K562 (cell line): ENCODE data around the gene PPP1R3C. TPM values are rescaled to one million over a fixed set of nuclear protein-coding genes. Genes with fewer than 3 reads are reported as not detected.

Experiments used
- CCAR2 ChIP-seq: fragments of 200-400 bp; formaldehyde crosslinking; IDR thresholded peaks from 2 replicates; pipeline ENCODE4 v1.6.1; 2017; ENCODE audit warnings: mild to moderate bottlenecking, low read depth, low read length
- E4F1 ChIP-seq: fragments of 250-450 bp; sonication (Bioruptor Pico); IDR thresholded peaks from 2 replicates; pipeline ENCODE4 v1.5.0; 2021; ENCODE audit warnings: mild to moderate bottlenecking, borderline replicate concordance
- FOXA1 ChIP-seq: fragments of 450-650 bp; IDR thresholded peaks from 2 replicates; pipeline ENCODE4 v1.6.1; 2016; ENCODE audit warnings: mild to moderate bottlenecking, borderline replicate concordance
- HMGN3 ChIP-seq: IDR thresholded peaks from 2 replicates; pipeline ENCODE4 v1.6.1; 2011; ENCODE audit warnings: borderline replicate concordance, low read depth, mild to moderate bottlenecking, mixed read lengths, low read length; ENCODE audit not compliant: insufficient read length; ENCODE audit errors: extremely low read depth
- HNRNPH1 ChIP-seq: fragments of 200-400 bp; formaldehyde crosslinking; optimal IDR thresholded peaks from 2 replicates; pipeline ENCODE3; 2017; ENCODE audit warnings: low read depth, mild to moderate bottlenecking, low read length, moderate library complexity
- HNRNPL ChIP-seq: fragments of 200-400 bp; formaldehyde crosslinking; IDR thresholded peaks from 2 replicates; pipeline ENCODE4 v1.6.1; 2017; ENCODE audit warnings: low read depth, mild to moderate bottlenecking, low read length
- KAT8 ChIP-seq: fragments of 450-650 bp; IDR thresholded peaks from 2 replicates; pipeline ENCODE4 v1.6.1; 2016; ENCODE audit warnings: low read depth, mild to moderate bottlenecking
- MAX ChIP-seq: sonication (generic); formaldehyde crosslinking; IDR thresholded peaks from 2 replicates; pipeline ENCODE4 v1.9.0; 2022; ENCODE audit warnings: mild to moderate bottlenecking, missing genetic modification reagents
- MECOM ChIP-seq: fragments of 250-450 bp; sonication (Bioruptor Pico); IDR thresholded peaks from 2 replicates; pipeline ENCODE4 v1.8.0; 2022; ENCODE audit warnings: inconsistent platforms
- MLLT1 ChIP-seq, 2 experiments: fragments of 450-650 bp; IDR thresholded peaks; 2 replicates each; pipeline ENCODE4 v1.6.1; 2016
- PBX2 ChIP-seq, 2 experiments: IDR thresholded peaks in 1 of 2; conservative IDR thresholded peaks in 1 of 2; 2 replicates each; pipeline ENCODE4 v1.6.1; 2016; ENCODE audit warnings: low read depth in 2 of 2, mild to moderate bottlenecking in 1 of 2, missing compliant biosample characterization in 1 of 2, missing genetic modification characterization in 1 of 2, moderate library complexity in 1 of 2
- POLR3A ChIP-seq: IDR thresholded peaks from 2 replicates; pipeline ENCODE4 v1.6.1; 2011; ENCODE audit warnings: borderline replicate concordance, mild to moderate bottlenecking, moderate library complexity; ENCODE audit not compliant: insufficient read length, insufficient read depth; ENCODE audit errors: extremely low read depth
- RBM22 ChIP-seq: fragments of 200-400 bp; formaldehyde crosslinking; IDR thresholded peaks from 2 replicates; pipeline ENCODE4 v1.6.1; 2018; ENCODE audit warnings: low read length, low read depth; ENCODE audit not compliant: poor library complexity, severe bottlenecking
- TAF15 ChIP-seq: fragments of 200-400 bp; formaldehyde crosslinking; IDR thresholded peaks from 2 replicates; pipeline ENCODE4 v1.6.1; 2017; ENCODE audit warnings: mild to moderate bottlenecking, low read depth, low read length, moderate library complexity
- TAF7 ChIP-seq: fragments of 450-650 bp; IDR thresholded peaks from 2 replicates; pipeline ENCODE4 v1.6.1; 2016; ENCODE audit warnings: missing genetic modification characterization, missing compliant biosample characterization
- THRB ChIP-seq: fragments of 450-650 bp; formaldehyde crosslinking; conservative IDR thresholded peaks from 2 replicates; pipeline ENCODE4 v1.4.0; 2022; ENCODE audit warnings: mild to moderate bottlenecking, missing genetic modification characterization
- ZNF699 ChIP-seq: fragments of 250-450 bp; sonication (Bioruptor Pico); IDR thresholded peaks from 2 replicates; pipeline ENCODE4 v1.8.0; 2021; ENCODE audit warnings: mild to moderate bottlenecking, moderate library complexity; ENCODE audit not compliant: insufficient replicate concordance
- polyA plus RNA-seq, 8 experiments: library from polyadenylated mRNA; depleted of rRNA in 4 of 8; stranded (reverse) in 5 of 8; unstranded in 3 of 8; fragments of >200 nt; fragmentation: Nextera tagmentation in 2 of 8; fragmentation: Illumina TruSeq in 1 of 8; extraction: Ambion mirVana in 2 of 8; extraction: Trizol in 1 of 8; gene quantifications; 2 replicates each; pipeline versions ENCODE4 v1.2.1 to v1.2.3, GENCODE V29; 2011 to 2014; ENCODE audit warnings: inconsistent platforms in 1 of 8, missing spikeins in 1 of 8
- total RNA-seq, 7 experiments: library from RNA; depleted of rRNA in 6 of 7; stranded (reverse); fragments of >200 nt in 6 of 7; fragmentation: Illumina TruSeq in 2 of 7; extraction: Trizol in 2 of 7; gene quantifications; 2 replicates each; pipeline versions ENCODE4 v1.2.1 to v1.2.3, GENCODE V29; 2011 to 2021; ENCODE audit warnings: low replicate concordance in 1 of 7

PPP1R3C gene
- total and polyA plus RNA-seq, 9 of the 15 experiments (the other 6 are each of a cell fraction or from before 2014, with no cell fraction given) = 0.06 to 0.24 (median 0.12) TPM; not detected in 3

GRCh38 chr10:91590904-91591796, 41.7 kb downstream of the PPP1R3C start (continued):
- TF ChIP-seq HMGN3 = no peak
- TF ChIP-seq FOXA1 = peak; percentile 66; the same call in 1 of the 2 replicates
- no peak for TF ChIP-seq POLR3A
- TF ChIP-seq HNRNPL = no peak
- no peak for TF ChIP-seq MLLT1 (IDR thresholded peaks at IDR 0.05)
- TF ChIP-seq HNRNPH1 = no peak
- TF ChIP-seq MAX (CRISPR knock-in tag) = peak; percentile 61; the same call in 1 of the 2 replicates
- no peak for TF ChIP-seq CCAR2
- no peak for TF ChIP-seq TAF7 (tag)
- no peak for TF ChIP-seq ZNF699 (CRISPR knock-in tag)
- TF ChIP-seq KAT8 = no peak
- no peak for TF ChIP-seq THRB (CRISPR knock-in tag)
- no peak for TF ChIP-seq MECOM (CRISPR knock-in tag)
- no peak for TF ChIP-seq E4F1 (CRISPR knock-in tag)
- TF ChIP-seq RBM22 = no peak
- TF ChIP-seq TAF15 = no peak
- no peak for TF ChIP-seq PBX2 (CRISPR knock-in tag; IDR thresholded peaks at IDR 0.05; ENCODE audit: low read depth)
- TF ChIP-seq PBX2 (tag; conservative IDR thresholded peaks at IDR 0.05; ENCODE audit: low read depth) = no peak
